SK-N-MC (cell line): ENCODE measurements around the gene PCDHA5.

Experiments used
- EZH2 ChIP-seq: fragments of 200-600 bp; sonication (generic); IDR thresholded peaks from one replicate; pipeline ENCODE4 v1.6.1; 2017; ENCODE audit warnings: antibody characterized with exemption
- FOXP2 ChIP-seq: optimal IDR thresholded peaks from 2 replicates; pipeline ENCODE3; 2011; ENCODE audit warnings: mild to moderate bottlenecking, moderate library complexity; ENCODE audit not compliant: insufficient read depth; ENCODE audit errors: extremely low read length, control extremely low read depth
- POLR2AphosphoS5 ChIP-seq: IDR thresholded peaks from 2 replicates; pipeline ENCODE4 v1.6.1; 2012; ENCODE audit warnings: mild to moderate bottlenecking, low read depth, low read length, borderline replicate concordance

DNA sequence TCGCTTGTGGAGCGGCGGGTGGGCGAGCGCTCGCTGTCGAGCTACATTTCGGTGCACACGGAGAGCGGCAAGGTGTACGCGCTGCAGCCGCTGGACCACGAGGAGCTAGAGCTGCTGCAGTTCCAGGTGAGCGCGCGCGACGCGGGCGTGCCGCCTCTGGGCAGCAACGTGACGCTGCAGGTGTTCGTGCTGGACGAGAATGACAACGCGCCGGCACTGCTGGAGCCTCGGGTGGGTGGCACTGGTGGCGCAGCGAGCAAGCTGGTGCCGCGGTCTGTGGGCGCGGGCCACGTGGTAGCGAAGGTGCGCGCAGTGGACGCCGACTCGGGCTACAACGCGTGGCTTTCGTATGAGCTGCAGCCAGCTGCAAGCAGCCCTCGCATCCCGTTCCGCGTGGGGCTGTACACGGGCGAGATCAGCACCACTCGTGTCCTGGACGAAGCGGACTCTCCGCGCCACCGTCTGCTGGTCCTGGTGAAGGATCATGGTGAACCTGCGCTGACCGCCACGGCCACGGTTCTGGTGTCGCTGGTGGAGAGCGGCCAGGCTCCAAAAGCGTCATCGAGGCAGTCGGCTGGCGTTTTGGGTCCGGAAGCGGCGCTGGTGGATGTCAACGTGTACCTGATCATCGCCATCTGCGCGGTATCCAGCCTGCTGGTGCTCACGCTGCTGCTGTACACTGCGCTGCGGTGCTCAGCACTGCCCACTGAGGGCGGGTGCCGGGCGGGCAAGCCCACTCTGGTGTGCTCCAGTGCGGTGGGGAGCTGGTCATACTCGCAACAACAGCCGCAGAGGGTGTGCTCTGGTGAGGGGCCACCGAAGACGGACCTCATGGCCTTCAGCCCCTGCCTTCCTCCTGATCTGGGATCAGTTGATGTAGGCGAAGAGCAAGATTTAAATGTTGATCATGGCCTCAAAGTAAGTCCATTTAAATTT, 21.7 kb downstream of the PCDHA5 start:
- no peak for TF ChIP-seq EZH2
- no peak for TF ChIP-seq POLR2AphosphoS5
- no peak for TF ChIP-seq FOXP2
